ENCODE measurements around the gene THSD4.

Gene THSD4

DNA sequence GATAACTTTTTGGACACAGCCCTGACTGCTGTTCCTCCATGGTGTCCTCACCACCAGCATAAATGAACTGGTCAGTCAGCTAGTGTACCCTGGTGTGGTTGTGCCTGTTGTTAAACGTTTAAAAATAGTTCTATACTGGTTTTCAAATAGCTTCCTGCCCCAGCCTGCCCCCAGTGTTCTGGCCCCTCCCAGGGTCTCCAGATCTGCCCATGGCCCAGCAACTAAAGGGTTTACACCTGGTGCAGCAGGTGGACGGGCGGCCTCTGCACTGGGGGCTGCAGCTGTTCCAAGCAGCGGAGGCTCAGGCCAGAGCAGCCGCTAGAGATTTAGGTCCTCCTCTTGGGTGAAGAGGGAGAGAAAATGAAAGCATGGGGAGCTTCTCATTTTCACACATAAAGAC is 689.0 kb downstream of the THSD4 start:
- Histone ChIP-seq H3K36me3 (ENCODE audit: insufficient read depth) (no peaks in the 10 kb centered on the region), H3K4me1 (ENCODE audit: low read depth, poor library complexity, severe bottlenecking) (no peaks in the 10 kb centered on the region), H3K4me3 (IDR thresholded peaks at IDR 0.05; ENCODE audit: insufficient read depth, low read depth, low read length) (no peak overlapping the region), H3K27ac (no peak overlapping the region), H3K27me3 (ENCODE audit: insufficient read depth, low read depth) (no peaks in the 10 kb centered on the region), H3K79me2 (ENCODE audit: insufficient read depth, low read depth) (no peaks in the 10 kb centered on the region), H3K9ac (no peak overlapping the region), H2AFZ (ENCODE audit: low read depth) (no peak overlapping the region), H3K4me2 (no peak overlapping the region), H4K20me1 (ENCODE audit: insufficient read depth) (no peaks in the 10 kb centered on the region)
- TF ChIP-seq, protein P1, sequence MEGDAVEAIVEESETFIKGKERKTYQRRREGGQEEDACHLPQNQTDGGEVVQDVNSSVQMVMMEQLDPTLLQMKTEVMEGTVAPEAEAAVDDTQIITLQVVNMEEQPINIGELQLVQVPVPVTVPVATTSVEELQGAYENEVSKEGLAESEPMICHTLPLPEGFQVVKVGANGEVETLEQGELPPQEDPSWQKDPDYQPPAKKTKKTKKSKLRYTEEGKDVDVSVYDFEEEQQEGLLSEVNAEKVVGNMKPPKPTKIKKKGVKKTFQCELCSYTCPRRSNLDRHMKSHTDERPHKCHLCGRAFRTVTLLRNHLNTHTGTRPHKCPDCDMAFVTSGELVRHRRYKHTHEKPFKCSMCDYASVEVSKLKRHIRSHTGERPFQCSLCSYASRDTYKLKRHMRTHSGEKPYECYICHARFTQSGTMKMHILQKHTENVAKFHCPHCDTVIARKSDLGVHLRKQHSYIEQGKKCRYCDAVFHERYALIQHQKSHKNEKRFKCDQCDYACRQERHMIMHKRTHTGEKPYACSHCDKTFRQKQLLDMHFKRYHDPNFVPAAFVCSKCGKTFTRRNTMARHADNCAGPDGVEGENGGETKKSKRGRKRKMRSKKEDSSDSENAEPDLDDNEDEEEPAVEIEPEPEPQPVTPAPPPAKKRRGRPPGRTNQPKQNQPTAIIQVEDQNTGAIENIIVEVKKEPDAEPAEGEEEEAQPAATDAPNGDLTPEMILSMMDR (conservative IDR thresholded peaks at IDR 0.05; ENCODE audit: low read depth, low read length): no peak

DNA sequence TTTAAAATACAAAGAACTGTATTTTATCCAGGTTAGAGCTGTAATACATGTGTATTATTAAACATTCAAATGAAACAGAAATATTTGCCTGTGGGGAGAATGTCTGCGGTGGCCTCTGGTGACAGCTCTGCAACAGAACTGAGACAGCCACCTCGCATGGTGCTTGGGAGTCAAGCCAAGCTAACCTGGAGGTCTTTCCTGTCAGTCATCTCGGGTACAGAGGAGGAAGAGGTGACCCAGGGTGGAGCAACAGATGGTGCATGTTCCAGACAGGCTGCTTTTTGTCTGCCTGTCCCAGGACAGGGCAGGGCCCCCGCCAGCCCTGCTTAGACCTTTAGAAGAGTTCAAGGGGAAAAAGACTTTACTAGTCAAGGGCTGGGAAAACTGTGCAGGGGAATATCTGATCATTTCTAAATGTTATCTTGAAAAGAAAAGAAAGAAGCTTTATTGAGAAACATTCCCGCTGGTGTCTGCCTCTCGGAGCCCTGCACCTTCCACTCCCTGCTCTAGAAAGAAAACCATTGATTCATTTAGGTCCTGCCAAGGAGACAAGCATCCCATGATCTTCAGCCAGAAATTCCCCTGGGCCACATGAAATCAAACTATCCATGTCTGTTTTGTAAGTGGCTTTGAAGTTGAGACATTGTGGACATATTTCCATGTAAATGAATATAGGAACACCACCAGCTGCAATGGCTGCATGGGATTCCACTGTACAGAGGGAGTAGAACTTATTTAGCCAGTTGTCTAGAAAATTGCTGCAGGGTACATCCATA is 689.6 kb downstream of the THSD4 start:
- Histone ChIP-seq H3K4me3 (IDR thresholded peaks at IDR 0.05; ENCODE audit: insufficient read depth, low read depth, low read length) (no peak overlapping the region), H3K27me3 (ENCODE audit: insufficient read depth, low read depth) (no peaks in the 10 kb centered on the region), H3K79me2 (ENCODE audit: insufficient read depth, low read depth) (no peaks in the 10 kb centered on the region), H3K9ac (no peak overlapping the region), H3K4me1 (ENCODE audit: low read depth, poor library complexity, severe bottlenecking) (no peaks in the 10 kb centered on the region), H2AFZ (ENCODE audit: low read depth) (no peak overlapping the region), H3K27ac (no peak overlapping the region), H4K20me1 (ENCODE audit: insufficient read depth) (no peaks in the 10 kb centered on the region), H3K36me3 (ENCODE audit: insufficient read depth) (no peaks in the 10 kb centered on the region), H3K4me2 (no peak overlapping the region)
- TF ChIP-seq, protein P1 (conservative IDR thresholded peaks at IDR 0.05; ENCODE audit: low read depth, low read length): no peak

DNA sequence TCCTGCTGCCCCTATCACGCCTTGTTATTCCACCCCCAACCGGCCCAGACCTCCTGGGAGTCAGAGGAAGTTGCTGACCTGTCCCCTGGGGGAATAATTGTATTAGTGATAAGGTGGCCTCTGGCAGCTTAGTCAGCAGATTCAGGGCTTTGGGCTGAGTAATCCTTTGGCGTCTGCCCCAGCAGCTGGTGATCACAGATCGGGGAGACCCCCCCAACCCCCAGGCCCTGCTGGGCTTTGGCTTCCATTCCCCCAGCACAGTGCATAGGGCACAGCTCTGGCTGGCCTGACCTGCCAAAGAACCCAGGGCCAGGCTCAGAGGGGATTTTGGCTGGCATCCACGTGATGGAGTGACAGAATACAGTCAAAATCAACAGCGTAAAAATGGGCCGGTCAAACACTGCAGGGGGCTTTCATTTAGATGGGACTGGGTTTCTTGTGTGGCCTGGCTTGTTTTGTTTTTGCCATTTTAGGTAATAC is 691.2 kb downstream of the THSD4 start:
- Histone ChIP-seq H3K36me3 (ENCODE audit: insufficient read depth) (no peaks in the 10 kb centered on the region), H3K9ac (no peak overlapping the region)

DNA sequence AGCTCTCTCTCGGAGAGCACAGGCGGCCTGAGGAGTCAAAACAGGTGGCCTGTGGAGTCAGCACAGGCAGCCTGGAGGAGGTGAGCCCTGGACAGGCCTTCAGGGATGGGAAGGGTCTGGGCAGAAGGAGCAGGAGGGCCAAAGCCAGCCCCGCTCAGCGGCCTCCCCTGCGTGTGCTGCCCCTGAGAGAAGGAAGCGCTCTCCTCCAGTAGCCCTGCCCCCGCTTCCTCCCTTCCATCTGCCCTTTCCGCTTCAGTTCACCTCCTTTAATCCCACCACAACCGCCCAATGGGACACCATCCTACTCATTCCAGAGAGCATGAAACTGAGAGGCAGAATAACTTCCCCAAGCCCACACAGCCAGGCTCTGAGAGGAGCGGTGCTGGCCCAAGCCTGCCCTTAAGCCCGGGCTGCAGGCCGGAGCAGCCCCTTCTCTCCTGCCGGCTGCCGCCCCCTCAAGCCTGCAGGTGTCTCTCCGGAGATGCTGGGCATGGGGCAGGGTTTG is 691.9 kb downstream of the THSD4 start:
- H3K4me3 ChIP-seq (IDR thresholded peaks at IDR 0.05; ENCODE audit: insufficient read depth, low read depth, low read length): no peak overlapping the region
- H2AFZ ChIP-seq (ENCODE audit: low read depth): no peak overlapping the region
- no peak overlapping the region for H3K9ac ChIP-seq
- H3K27me3 ChIP-seq (ENCODE audit: insufficient read depth, low read depth): no peaks in the 10 kb centered on the region
- no peaks in the 10 kb centered on the region for H3K4me1 ChIP-seq (ENCODE audit: low read depth, poor library complexity, severe bottlenecking)
- H4K20me1 ChIP-seq (ENCODE audit: insufficient read depth): no peaks in the 10 kb centered on the region
- no peaks in the 10 kb centered on the region for H3K36me3 ChIP-seq (ENCODE audit: insufficient read depth)
- no peak overlapping the region for H3K27ac ChIP-seq
- TF ChIP-seq, protein P1 (conservative IDR thresholded peaks at IDR 0.05; ENCODE audit: low read depth, low read length): no peak
- H3K4me2 ChIP-seq: no peak overlapping the region
- H3K79me2 ChIP-seq (ENCODE audit: insufficient read depth, low read depth): no peaks in the 10 kb centered on the region

More for the DNA sequence above, 691.2 kb downstream of the THSD4 start:
- Histone ChIP-seq H2AFZ (ENCODE audit: low read depth) (no peak overlapping the region), H3K27ac (no peak overlapping the region), H4K20me1 (ENCODE audit: insufficient read depth) (no peaks in the 10 kb centered on the region), H3K27me3 (ENCODE audit: insufficient read depth, low read depth) (no peaks in the 10 kb centered on the region), H3K79me2 (ENCODE audit: insufficient read depth, low read depth) (no peaks in the 10 kb centered on the region), H3K4me3 (IDR thresholded peaks at IDR 0.05; ENCODE audit: insufficient read depth, low read depth, low read length) (no peak overlapping the region), H3K4me1 (ENCODE audit: low read depth, poor library complexity, severe bottlenecking) (no peaks in the 10 kb centered on the region), H3K4me2 (no peak overlapping the region)
- TF ChIP-seq, protein P1 (conservative IDR thresholded peaks at IDR 0.05; ENCODE audit: low read depth, low read length): no peak
